HUDEP-2 (cell line): Measurements from ENCODE around the gene SETDB2.

Source experiments
- DNase-seq, 76 experiments: peaks; one replicate each; lab custom pipeline; 2025; ENCODE audit not compliant: unreplicated experiment in 76 of 76; lab: John Stamatoyannopoulos, UW

SETDB2 gene, protein sequence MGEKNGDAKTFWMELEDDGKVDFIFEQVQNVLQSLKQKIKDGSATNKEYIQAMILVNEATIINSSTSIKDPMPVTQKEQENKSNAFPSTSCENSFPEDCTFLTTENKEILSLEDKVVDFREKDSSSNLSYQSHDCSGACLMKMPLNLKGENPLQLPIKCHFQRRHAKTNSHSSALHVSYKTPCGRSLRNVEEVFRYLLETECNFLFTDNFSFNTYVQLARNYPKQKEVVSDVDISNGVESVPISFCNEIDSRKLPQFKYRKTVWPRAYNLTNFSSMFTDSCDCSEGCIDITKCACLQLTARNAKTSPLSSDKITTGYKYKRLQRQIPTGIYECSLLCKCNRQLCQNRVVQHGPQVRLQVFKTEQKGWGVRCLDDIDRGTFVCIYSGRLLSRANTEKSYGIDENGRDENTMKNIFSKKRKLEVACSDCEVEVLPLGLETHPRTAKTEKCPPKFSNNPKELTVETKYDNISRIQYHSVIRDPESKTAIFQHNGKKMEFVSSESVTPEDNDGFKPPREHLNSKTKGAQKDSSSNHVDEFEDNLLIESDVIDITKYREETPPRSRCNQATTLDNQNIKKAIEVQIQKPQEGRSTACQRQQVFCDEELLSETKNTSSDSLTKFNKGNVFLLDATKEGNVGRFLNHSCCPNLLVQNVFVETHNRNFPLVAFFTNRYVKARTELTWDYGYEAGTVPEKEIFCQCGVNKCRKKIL

DNA sequence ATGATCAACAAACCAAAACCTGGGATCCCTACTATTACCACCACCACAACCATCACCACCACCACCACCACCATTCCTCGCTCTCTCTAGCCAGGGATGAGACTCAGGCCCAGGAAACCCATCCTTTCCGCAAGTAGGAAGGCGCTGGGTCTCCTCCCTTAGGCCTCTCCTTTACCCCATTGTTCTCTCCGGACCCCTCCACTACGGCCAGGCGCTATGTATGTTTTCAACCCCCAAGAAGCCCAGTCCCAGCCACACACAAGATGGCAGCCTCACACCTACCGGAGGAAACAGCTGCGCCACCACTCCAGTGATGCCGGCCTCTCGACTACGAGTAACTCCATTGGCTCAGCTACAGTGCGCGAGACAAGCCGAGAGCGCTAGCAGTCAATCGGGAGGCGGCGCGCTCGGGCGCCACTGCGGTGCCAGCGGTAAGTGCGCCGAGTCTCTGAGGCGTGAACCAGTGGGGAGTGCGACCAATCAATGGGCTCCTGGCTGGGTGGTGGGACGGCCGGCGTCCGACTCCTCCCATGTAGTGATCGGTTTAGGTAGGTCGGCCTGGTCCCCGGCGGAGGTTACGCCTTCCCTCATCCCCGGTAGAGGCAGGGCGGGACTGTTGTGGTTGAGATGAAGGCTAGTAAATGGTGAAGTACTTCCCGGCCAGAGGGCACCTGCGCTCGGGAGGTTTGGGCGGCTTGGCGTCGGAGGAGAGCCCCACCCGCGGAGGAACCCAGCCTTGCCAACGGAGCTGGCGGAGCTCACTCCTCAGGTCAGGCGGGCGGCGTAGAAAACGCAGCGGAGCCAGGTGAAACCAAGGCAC, at the start of gene SETDB2, which contains the start of gene CAB39L:
Gene SETDB2, plus strand, starts transcription at position 571 of the 820 bp plus-strand sequence. CDS start 7,620 bp downstream, outside the sequence.
Gene CAB39L, minus strand, starts transcription at position 361 of the 820 bp plus-strand sequence. CDS start 61,154 bp downstream, outside the sequence.
- DNase-seq, result peak; percentile 45 to 99 (median 98)

DNA sequence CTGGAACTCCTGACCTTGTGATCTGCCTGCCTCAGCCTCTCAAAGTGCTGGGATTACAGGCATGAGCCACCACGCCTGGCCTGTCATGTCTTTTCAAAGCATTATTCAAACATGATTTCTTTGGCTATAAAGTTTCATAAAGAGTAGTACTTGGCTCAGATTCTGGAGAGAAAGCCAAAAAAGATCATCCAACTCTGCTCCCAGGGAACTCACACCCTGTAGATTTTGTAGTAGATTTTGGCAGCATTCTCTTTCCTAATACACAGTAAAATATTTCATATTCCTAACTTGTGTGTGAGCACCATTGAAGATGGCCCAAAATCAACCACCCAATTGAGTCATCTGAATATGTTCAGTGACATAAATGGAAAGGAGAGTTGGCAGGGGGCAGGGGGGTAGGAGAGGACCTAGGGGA, 48.6 kb upstream of the SETDB2 start:
- no peak for DNase-seq

DNA sequence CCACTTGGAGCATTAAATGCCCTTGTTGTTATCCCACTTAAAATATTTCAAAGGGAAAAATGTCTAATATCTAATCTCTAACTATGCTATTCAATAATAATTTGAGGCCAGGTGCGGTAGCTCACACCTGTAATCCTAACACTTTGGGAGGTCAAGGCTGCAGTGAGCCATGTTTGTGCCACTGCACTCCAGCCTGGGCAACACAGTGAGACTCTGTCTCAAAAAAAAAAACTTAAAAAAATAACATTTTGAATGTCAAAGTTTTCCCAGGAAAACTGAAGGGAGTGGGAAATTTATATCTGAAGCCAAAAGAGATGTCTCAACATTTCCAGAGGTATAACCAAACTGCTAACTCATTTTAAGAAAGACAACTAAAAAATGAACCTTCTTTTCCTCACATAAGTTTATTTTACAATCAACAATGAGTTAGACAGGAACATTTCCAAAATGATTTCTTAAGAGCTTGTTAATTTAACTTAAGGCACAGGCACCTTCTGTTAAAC, 48.1 kb upstream of the SETDB2 start:
- DNase-seq, result no peak

DNA sequence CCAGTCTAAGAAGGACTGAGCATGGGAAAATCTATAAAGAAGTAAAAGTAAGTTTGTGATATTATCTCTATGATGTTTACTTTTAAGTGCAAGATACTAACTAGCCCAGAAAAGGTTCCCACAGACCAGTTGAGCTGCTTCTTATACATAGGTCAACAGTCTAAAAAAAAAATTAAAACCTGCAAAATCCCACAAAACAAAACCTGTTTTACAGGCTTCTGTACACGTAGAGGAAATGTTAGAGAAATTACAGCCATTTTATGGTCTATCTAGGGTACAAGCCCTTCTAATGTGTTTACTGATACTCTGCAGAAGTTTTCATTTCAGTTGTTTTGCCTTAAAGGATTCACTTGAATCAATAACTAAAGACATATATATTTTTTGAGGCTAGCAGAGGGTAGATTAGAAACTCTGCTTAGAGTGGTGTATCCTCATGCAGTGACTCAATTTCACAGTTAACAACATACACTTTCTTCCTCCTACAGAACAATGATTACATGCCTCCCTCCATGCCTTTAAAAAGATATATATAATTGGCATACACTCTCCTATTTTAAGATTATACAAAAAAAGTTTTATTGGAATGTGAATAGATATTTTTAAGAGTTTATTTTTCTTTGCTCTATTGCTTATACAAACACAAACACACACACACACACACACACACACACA, 44.1 kb upstream of the SETDB2 start:
- DNase-seq, result no peak

DNA sequence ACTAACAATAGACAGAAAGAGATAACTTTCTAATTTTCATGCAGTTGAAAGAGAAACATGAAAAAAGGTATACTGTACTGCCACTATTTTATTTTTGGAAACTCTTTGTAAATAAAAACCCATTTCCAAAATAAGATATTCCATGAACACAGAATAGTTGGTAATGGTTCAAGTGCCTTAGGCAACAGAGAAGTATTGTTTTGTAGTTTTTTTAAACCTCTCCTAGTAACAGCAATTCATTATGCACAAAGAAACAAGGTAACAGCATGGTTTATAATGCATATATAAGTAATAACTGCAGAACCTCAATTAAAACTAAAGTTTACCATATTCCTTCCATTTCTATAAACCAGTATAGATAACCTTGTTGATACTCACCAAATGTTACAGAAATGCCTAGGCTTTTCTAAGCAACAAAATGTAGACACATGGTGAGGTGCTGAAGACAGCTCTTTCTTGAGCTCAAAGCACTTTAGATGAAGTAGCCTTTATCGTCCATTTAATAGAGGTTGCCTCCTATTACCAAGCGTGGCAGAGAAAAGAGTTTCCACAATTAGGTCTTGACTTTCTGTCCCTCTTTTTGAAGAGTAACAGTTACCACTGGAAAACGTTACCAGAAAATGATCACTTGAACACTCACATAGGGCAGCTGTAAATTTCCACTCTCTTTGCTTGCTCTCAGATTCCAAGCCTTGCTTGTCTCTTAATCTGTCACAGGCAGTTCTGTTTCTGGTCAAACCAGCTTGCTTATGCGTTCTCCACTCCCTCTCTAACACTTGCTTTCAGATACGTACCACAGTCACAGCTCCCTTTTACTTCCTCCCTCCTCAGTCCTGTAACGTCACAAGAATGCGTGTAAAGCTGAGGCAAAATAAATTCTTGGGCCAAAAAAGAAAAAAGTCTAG, 43.1 kb upstream of the SETDB2 start:
- no peak for DNase-seq

DNA sequence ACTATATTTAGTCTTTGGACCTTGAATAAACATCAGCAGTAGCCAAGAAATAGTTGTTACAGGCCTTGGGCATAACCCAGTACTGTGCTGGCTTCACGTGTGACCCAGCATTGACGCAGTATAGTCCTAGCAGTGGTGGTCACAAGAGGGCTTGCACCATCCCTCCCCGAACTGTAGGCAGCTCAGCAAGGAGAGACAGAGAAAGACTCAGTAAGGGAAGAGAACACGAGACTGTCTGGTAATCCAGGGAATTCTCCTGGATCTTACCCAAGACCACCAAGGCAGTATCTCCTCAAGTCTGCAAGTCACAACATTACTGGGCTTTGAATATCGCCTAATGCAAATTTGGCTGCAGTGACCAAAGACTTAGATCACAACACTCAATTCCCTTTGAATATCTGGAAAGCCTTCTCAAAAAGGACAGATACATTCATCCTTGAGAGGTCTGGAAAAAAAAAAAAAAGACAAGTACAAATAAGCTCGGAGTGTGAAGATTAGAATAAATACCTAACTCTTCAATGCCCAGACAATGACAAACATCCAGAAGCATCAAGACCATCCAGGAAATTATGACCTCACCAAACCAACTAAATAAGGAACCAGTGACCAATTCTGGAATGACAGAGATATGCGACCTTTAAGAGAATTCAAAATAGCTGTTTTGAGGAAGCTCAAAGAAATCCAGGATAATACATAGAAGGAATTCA, 39.9 kb upstream of the SETDB2 start:
- no peak for DNase-seq

DNA sequence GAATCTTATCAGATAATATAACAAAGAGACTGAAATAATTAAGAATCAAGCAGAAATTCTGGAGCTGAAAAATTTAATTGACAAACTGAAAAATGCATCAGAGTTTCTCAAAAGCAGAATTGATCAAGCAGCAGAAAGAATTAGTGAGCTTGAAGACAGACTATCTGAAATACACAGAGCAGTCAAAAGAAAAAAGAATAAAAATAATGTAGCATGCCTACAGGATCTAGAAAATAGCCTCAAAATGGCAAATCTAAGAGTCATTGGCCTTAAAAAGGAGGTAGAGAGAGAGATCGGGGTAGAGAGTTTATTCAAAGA, 39.4 kb upstream of the SETDB2 start:
- no peak for DNase-seq

DNA sequence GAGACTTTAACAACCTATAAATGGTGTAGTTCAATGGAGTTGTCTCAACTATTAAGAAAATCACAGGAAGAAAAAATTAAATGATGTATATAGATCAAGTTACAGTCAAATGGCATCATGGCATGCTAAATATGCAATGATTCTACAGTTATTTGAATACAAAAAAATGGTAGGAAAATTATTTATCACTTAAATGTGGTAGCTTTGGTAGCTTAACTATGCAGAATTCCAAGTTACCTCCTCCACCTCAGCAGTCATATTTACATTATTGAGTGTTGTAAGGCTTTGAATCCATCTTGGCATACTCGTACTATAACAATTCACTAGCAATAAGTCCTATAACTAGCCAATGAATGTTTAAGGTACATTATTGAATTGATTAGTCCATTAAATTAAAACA, 37.0 kb upstream of the SETDB2 start:
- no peak for DNase-seq

DNA sequence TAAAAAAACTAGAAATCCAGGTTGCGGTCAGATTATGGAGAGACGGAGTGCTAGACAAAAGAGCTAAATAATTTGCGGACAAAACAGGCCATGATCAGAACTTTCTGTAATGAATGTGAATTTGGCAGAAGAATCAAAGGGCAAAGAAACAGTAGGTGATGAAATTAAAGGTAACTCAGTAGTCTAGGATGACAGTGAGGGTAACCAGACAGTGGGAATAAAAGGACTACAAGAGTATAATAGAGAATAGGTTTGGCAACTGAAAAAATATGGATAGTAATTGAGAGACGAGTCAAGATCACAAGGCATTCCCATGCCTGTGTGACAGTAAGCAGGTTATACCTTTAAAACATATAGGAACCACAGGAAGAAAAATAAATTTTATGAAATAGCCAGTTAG, 36.1 kb upstream of the SETDB2 start:
- DNase-seq, result no peak

DNA sequence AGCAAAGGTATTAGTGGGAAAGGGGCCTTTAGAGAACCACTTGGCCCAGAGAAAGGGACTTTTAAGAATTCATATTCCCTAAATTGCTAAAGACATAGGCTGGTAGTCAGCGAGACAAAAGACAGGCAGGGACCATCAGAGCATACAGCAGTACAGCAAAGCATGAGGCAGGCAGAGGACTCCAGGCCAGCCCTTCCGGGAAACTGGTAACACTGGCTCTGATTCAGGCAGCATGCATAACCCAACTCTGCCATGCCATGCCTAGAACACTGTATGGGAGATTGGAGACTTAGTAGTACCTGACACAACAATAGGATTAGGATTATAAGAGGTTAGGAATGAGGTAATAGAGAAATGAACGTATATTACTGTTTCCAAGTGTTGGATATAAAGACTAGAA, 35.1 kb upstream of the SETDB2 start:
- DNase-seq, result no peak

DNA sequence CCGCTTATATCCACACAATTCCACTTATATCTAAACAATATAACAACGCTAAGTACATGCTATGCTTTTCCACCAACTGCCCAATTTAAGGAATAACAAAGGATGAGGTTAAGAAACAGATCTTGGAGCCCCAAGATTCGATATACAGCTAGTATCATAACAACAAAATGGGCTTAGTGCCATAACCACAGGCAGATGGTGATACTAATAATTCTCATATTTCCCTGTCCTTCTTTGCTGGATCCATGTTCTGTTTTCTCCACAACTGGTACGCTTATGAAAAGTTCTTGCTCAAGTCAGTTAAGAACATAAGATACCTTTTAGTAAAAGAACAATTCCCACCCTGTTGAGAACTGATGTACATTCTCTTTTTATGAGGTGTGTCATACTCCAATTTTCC, 34.1 kb upstream of the SETDB2 start:
- no peak for DNase-seq

DNA sequence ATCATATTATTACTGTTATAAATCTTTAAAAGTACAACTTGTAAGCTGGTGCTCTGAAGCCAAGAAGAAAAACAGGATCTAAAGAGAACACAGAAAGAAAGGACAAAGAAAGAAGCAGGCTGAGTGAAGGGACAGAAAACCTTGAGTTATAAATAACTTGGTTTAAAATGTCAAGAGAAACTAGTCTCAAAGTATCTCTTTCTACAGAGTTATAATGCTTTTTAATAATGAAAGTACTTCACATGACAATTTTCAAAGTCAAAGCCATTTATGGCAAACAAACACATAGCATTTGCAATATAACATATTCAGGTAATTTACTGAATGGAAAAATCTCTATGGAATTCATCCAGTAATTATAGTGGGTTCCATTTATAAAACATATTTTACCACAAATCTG, 33.6 kb upstream of the SETDB2 start:
- DNase-seq, result no peak

DNA sequence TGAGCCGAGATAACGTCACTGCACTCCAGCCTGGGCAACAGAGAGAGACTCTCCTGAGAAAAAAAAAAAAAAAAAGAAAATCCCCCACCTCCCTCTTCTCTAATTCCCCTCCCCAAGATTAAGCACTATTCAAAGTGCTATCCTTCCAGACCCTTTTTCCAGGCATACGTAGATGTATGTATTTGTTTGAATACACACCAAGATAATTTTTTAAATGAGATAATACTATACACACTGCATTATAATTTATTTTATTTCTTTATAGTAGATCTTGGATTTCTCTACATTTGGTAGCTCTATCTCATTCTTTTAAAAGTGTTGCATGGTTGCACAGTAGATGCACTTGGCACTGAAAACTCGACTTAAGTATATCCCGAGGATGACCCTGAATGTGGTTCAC, 32.7 kb upstream of the SETDB2 start:
- DNase-seq, result no peak

DNA sequence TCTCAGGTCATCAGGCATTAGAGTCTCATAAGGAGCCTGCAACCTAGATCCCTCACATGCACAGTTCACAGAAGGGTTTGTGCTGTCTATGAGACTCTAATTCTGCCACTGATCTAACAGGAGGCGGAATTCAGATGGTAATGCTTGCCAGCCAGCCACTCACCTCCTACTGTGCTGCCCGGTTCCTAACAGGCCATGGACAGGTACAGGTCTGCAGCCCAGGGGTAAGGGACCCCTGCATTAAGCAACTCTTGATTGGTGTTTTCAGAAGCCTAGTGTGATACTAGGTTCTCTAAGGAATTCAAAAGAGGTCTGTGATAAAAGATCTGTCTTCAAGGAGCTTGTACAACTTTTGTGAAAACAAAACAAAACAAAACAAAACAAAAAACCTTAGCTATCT, 31.3 kb upstream of the SETDB2 start:
- DNase-seq, result no peak

DNA sequence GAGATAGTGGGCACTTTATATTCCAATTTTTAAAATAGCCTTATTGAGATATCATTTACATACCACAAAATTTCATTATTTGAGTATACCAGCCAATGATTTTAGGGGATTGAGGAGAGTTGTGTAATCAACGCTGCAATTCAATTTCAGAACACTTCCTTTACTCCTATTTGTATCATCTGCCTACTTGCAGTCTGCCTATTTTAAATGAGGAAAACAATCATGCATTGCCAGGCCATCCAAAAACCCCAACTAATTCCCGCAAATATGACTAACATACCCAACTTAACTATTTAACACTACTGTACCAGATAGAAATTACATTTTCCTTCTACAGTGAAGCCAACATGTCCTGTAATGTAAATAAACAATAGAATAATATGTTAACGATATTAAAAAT, 26.9 kb upstream of the SETDB2 start:
- DNase-seq, result no peak

DNA sequence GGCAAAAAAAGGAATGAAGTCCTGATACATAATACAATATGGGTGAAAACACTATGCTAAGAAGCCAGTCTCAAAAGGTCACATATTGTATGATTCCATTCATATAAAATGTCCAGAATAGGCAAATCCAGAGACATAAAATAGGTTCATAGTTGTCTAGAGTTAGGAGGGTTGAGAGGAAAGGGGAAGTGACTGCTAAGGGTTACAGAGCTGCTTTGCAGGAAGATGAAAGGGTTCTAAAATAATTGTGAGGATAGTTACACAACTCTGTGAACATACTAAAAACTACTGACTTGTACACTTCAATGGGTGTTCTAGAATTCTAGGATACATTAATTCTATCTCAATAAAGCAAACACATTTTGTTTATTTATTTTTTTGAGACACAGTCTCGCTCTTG, 25.9 kb upstream of the SETDB2 start:
- no peak for DNase-seq

DNA sequence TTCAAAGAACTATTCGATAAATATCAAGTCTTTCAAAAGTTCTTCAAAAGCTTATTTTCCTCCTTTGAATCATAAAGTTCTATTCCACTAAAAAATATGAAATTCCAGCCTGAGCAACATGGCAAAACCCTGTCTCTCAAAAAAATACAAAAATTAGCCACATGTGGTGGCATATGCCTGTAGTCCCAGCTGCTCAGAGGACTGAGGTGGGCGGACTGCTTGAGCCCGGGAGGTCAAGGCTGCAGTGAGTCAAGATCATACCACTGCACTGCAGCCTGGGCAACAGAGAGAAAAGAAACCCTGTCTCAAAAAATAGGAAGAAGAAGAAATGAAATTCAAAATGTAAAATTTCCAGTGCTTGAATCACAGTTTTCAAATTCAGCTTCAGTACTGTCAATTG, 24.8 kb upstream of the SETDB2 start:
- no peak for DNase-seq

DNA sequence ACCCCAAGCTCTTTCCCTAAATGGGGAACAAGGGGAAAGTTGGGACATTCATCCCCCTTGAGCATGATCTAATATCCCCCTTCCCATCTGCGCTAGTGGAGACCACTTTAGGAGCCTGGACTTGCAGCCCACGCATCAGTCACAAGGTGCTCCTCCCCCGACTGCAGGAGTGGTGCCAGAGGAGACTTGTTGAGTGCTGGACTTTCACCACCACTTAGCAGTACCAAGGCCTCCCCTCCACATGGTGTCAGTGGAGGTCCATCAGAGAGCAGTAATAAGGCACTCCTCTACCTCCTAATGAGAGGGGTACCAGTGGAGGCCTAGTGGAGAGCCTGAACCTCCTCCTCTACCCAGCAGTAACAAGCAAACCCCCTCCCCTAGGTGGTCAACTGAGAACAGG, 22.7 kb upstream of the SETDB2 start:
- peak in 53 of 76 experiments; percentile 2 to 64 (median 25) for DNase-seq

DNA sequence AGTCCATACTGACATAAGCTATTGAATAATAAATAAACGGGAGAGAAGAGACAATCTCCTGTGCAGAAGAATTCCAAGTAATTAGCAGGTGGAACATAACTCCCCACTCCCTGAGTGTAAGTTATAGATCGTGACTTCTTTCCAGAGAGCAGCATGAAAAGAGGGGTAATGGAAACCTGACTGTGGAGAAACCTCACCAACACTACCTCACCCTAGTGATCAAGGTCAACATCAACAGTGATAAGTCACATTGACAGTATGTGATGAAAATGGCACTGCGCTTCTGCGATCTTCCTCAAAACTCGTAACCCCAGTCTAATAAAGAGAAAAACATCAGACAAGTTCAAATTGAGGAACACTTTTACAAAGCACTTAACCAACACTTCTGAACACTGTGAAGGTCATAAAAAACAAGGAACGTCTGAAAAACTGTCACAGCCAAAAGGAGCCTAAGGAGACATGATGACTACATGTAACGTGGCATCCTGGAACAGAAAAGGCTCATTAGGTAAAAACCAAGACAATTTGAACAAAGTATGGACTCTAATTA, 20.0 kb upstream of the SETDB2 start:
- no peak for DNase-seq
